ENCODE measurements around the gene CELSR2. TPM values are rescaled to one million over a fixed set of nuclear protein-coding genes. Genes with fewer than 3 reads are reported as not detected.

The CELSR2 gene
- polyA plus RNA-seq, 6 donors from 2014 or later = 0.06 to 0.17 TPM; not detected in 4

DNA sequence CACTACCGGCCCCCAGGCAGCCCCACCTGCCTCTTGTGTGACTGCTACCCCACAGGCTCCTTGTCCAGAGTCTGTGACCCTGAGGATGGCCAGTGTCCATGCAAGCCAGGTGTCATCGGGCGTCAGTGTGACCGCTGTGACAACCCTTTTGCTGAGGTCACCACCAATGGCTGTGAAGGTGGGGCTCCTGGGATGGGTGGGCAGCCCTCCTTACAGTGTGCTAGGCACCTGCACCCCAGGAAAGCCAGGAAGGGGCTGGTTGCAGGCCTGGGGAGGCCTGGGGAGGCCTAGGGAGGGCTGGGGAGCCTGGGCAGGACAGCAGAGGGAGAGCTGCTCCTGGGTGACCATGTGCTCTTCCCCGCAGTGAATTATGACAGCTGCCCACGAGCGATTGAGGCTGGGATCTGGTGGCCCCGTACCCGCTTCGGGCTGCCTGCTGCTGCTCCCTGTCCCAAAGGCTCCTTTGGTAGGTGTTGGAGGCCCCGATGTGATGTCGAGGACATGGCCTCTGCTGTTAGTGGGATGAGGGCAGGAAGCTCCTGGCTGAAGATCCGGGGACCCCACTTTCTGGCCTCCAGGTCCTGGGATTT is 16.5 kb downstream of the CELSR2 start:
- Mint-ChIP-seq H3K9me3 (no peaks in the 10 kb centered on the region), H3K27me3 (peaks cover 0 to 10% (median 8%) of the 10 kb centered on the region in 3 donors), H3K4me1 (peaks cover 3 to 10% (median 4%) of the 10 kb centered on the region in 3 donors), H3K4me3 (no peak overlapping the region), H3K27ac (no peak overlapping the region), H3K36me3 (no peaks in the 10 kb centered on the region)
- ATAC-seq (ENCODE audit: low read depth in 2 of 2) (no peak), DNase-seq (no peak)

GRCh38 chr1:109266965-109267364 is 17.6 kb downstream of the CELSR2 start:
- DNase-seq (no peak), ATAC-seq (ENCODE audit: low read depth in 2 of 2) (no peak)
- Mint-ChIP-seq H3K4me3 (no peak overlapping the region), H3K27me3 (peaks cover 0 to 10% (median 8%) of the 10 kb centered on the region in 3 donors), H3K36me3 (no peaks in the 10 kb centered on the region), H3K9me3 (no peaks in the 10 kb centered on the region), H3K4me1 (peaks cover 3 to 10% (median 4%) of the 10 kb centered on the region in 3 donors), H3K27ac (no peak overlapping the region)

DNA sequence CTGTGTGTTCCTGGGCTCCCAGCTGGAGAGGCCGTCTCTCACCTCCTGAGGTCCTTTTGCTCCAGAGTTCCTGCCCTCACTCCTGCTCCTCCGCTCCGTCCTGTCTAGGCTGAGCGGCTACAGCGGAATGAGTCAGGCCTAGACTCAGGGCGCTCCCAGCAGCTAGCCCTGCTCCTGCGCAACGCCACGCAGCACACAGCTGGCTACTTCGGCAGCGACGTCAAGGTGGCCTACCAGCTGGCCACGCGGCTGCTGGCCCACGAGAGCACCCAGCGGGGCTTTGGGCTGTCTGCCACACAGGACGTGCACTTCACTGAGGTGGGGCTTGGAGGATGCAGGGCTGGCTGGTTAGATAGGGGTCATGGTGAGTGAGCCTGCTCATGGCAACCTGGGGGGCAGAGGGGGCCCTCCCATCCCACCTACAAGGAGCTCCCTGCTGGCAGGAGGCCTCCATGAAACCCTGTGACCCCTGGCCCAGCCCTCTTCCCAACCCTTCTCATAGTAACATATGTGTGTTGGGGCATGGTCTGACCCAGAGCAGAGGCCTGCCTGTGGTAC is 18.5 kb downstream of the CELSR2 start:
- Mint-ChIP-seq H3K4me3 (no peak overlapping the region), H3K27me3 (peaks cover 0 to 15% (median 8%) of the 10 kb centered on the region in 3 donors), H3K4me1 (peaks cover 3 to 10% (median 4%) of the 10 kb centered on the region in 3 donors), H3K27ac (no peak overlapping the region), H3K9me3 (no peaks in the 10 kb centered on the region), H3K36me3 (no peaks in the 10 kb centered on the region)
- ATAC-seq (ENCODE audit: low read depth in 2 of 2) = no peak
- DNase-seq = no peak

- DNase-seq (no peak), ATAC-seq (ENCODE audit: low read depth in 2 of 2) (no peak)
- Mint-ChIP-seq H3K4me1 (peaks cover 0 to 3% (median 1%) of the 10 kb centered on the region in 3 donors), H3K27me3 (peaks cover 0 to 11% (median 5%) of the 10 kb centered on the region in 3 donors), H3K9me3 (no peaks in the 10 kb centered on the region), H3K36me3 (no peaks in the 10 kb centered on the region), H3K27ac (no peak overlapping the region), H3K4me3 (no peak overlapping the region)
These were observed 19.3 kb downstream of the CELSR2 start for GRCh38 chr1:109268431-109269211.

- H3K36me3 Mint-ChIP-seq = no peaks in the 10 kb centered on the region
- H3K4me3 Mint-ChIP-seq = no peak overlapping the region
- H3K27ac Mint-ChIP-seq = no peak overlapping the region
- H3K4me1 Mint-ChIP-seq = peaks cover 0 to 7% (median 0%) of the 10 kb centered on the region in 3 donors
- DNase-seq (no peak), ATAC-seq (ENCODE audit: low read depth in 2 of 2) (no peak)
- H3K9me3 Mint-ChIP-seq = no peaks in the 10 kb centered on the region
- H3K27me3 Mint-ChIP-seq = peaks cover 4 to 10% (median 9%) of the 10 kb centered on the region in 3 donors
These were observed 20.1 kb downstream of the CELSR2 start for GRCh38 chr1:109269212-109269980.

DNA sequence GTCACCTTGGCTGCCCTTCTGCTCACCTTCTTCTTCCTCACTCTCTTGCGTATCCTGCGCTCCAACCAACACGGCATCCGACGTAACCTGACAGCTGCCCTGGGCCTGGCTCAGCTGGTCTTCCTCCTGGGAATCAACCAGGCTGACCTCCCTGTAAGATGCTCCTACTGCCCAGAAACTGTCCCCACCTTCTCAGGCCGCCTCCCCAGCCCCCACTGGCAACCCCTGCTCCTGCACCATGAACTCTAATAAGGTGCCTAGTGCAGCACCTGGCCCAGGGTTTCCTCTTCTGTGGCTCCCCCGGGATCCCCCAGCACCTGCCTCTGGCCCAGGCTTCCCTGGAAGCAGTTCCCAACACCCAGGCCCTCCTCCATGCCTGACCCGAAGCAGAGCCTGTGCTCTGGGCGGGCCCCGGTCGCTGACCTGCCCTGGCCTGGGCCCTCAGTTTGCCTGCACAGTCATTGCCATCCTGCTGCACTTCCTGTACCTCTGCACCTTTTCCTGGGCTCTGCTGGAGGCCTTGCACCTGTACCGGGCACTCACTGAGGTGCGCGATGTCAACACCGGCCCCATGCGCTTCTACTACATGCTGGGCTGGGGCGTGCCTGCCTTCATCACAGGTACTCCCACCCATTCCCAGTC is 20.8 kb downstream of the CELSR2 start:
- H3K4me1 Mint-ChIP-seq = peaks cover 0 to 7% (median 0%) of the 10 kb centered on the region in 3 donors
- peaks cover 4 to 16% (median 16%) of the 10 kb centered on the region in 3 donors for H3K27me3 Mint-ChIP-seq
- H3K4me3 Mint-ChIP-seq = no peak overlapping the region
- peak overlapping the region in 2 of 6 donors; percentile 59 to 91 for H3K27ac Mint-ChIP-seq
- ATAC-seq (ENCODE audit: low read depth in 2 of 2) = no peak
- DNase-seq = no peak
- no peaks in the 10 kb centered on the region for H3K36me3 Mint-ChIP-seq
- H3K9me3 Mint-ChIP-seq = no peaks in the 10 kb centered on the region

GRCh38 chr1:109270623-109271317 is 21.4 kb downstream of the CELSR2 start:
- Mint-ChIP-seq H3K27me3 (peaks cover 4 to 19% (median 16%) of the 10 kb centered on the region in 3 donors), H3K9me3 (no peaks in the 10 kb centered on the region), H3K36me3 (no peaks in the 10 kb centered on the region), H3K27ac (no peak overlapping the region), H3K4me3 (no peak overlapping the region), H3K4me1 (peaks cover 0 to 7% (median 0%) of the 10 kb centered on the region in 3 donors)
- DNase-seq (no peak), ATAC-seq (ENCODE audit: low read depth in 2 of 2) (no peak)

- Mint-ChIP-seq H3K9me3 (no peaks in the 10 kb centered on the region), H3K4me1 (peaks cover 0 to 7% (median 0%) of the 10 kb centered on the region in 3 donors), H3K36me3 (no peaks in the 10 kb centered on the region), H3K4me3 (no peak overlapping the region), H3K27ac (no peak overlapping the region), H3K27me3 (peaks cover 4 to 19% (median 16%) of the 10 kb centered on the region in 3 donors)
- ATAC-seq (ENCODE audit: low read depth in 2 of 2) (no peak), DNase-seq (no peak)
These were observed 22.1 kb downstream of the CELSR2 start for GRCh38 chr1:109271458-109271857.

GRCh38 chr1:109272021-109272799 is 22.9 kb downstream of the CELSR2 start:
- no peak overlapping the region for H3K27ac Mint-ChIP-seq
- no peaks in the 10 kb centered on the region for H3K36me3 Mint-ChIP-seq
- no peak overlapping the region for H3K4me3 Mint-ChIP-seq
- ATAC-seq (ENCODE audit: low read depth in 2 of 2) (no peak), DNase-seq (no peak)
- peaks cover 2 to 7% (median 3%) of the 10 kb centered on the region in 3 donors for H3K4me1 Mint-ChIP-seq
- no peaks in the 10 kb centered on the region for H3K9me3 Mint-ChIP-seq
- H3K27me3 Mint-ChIP-seq = peaks cover 4 to 19% (median 16%) of the 10 kb centered on the region in 3 donors

DNA sequence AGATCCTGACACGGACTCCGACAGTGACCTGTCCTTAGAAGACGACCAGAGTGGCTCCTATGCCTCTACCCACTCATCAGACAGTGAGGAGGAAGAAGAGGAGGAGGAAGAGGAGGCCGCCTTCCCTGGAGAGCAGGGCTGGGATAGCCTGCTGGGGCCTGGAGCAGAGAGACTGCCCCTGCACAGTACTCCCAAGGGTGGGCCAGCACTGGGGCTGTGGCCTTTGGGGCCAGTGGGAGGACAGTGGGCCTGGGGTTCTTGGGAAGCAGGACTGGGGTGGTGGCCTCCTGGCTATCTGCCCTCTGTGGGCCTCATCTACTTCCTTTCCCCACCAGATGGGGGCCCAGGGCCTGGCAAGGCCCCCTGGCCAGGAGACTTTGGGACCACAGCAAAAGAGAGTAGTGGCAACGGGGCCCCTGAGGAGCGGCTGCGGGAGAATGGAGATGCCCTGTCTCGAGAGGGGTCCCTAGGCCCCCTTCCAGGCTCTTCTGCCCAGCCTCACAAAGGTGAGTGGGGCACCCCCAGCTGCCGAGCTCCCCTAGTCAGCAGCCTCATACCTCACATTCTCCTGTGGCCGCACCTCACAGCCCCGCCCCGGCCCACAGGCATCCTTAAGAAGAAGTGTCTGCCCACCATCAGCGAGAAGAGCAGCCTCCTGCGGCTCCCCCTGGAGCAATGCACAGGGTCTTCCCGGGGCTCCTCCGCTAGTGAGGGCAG is 23.6 kb downstream of the CELSR2 start:
- DNase-seq = no peak
- Mint-ChIP-seq H3K36me3 (no peaks in the 10 kb centered on the region), H3K4me1 (peaks cover 5 to 7% (median 7%) of the 10 kb centered on the region in 3 donors), H3K27ac (no peak overlapping the region), H3K27me3 (peaks cover 4 to 19% (median 16%) of the 10 kb centered on the region in 3 donors), H3K9me3 (no peaks in the 10 kb centered on the region), H3K4me3 (no peak overlapping the region)
- ATAC-seq (ENCODE audit: low read depth in 2 of 2) = no peak

DNA sequence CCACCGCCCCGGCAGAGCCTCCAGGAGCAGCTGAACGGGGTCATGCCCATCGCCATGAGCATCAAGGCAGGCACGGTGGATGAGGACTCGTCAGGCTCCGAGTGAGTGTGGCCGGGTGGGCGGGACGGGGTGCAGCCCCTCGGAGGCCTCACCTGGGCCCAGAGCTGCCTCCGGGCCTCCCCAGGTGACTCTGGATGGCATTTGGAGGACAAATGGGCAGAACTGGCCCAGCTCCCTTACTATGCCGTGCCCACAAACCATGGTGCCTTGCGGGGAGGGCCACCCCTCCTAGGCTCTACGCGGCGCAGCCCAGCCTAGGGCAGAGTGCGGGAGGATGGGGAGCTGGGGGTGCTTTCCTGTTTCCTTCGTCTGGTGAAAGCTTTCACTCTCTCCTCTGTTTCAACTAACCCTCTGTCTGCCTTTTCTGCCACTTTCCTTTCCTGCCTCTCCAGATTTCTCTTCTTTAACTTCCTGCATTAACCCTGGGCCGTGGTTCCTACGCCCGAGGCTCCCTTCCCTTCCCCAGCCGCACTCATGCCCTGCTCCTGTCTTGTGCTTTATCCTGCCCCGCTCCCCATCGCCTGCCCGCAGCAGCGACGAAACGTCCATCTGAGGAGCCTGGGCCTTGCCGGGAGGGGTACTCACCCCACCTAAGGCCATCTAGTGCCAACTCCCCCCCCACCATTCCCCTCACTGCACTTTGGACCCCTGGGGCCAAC is 24.4 kb downstream of the CELSR2 start:
- H3K4me1 Mint-ChIP-seq = peaks cover 5 to 7% (median 7%) of the 10 kb centered on the region in 3 donors
- ATAC-seq (ENCODE audit: low read depth in 2 of 2) = no peak
- H3K4me3 Mint-ChIP-seq = no peak overlapping the region
- no peaks in the 10 kb centered on the region for H3K36me3 Mint-ChIP-seq
- no peak overlapping the region for H3K27ac Mint-ChIP-seq
- H3K27me3 Mint-ChIP-seq = peaks cover 4 to 19% (median 16%) of the 10 kb centered on the region in 3 donors
- DNase-seq = no peak
- H3K9me3 Mint-ChIP-seq = no peaks in the 10 kb centered on the region

Data from naive B cell (primary cell).